ENCODE results near the gene CRTAC1.
A peak's percentile ranks its signal among the peaks of the same experiment; 100 is the strongest.

The CRTAC1 gene

DNA sequence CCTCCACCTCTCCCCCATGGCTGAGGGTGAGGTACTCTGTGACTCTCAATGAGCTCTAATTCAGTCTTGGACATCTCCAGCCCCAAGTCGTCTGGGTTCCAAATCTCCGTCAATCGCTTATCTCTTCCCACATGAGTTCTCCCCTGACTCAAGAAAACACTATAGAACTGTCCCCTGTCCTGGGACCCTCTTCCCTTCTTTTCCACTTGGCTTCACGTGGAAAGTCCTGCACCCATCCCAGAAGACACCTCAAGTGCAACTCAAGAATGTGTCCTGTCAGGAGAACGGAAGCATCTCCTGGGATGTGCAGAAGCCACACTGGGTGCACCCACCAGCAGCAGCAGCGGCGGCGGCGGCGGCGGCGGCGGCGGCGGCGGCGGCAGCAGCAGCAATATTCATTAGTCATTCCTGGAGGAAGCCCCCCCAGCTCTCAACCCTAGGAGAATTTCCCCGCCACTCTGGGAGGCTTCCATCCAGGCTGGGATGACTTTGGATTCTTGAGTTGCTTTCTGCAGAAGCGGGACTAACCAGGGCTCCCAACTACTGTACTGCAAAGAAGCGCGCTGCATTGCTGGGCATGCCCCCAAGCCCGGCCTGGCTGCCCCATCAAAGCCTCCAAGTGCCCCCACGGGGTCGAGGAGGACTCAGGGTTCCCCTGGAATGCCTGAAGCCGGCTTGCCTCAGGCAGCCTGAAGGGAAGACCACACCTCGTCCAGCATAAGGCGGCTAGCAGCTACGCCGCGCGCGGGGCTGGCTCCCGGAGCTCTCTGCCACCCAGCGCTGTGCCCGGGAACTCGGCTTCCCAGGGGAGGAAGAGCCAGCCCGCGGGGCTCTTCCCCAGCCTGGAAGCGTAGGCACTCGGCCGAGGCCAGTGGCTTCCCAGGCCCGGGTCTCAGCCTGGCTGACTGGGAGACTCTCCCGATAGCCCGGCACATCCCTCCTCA lies 1.0 kb downstream of the CRTAC1 start:
- peak; percentile 50 for DNase-seq (ENCODE audit: low spot score)

DNA sequence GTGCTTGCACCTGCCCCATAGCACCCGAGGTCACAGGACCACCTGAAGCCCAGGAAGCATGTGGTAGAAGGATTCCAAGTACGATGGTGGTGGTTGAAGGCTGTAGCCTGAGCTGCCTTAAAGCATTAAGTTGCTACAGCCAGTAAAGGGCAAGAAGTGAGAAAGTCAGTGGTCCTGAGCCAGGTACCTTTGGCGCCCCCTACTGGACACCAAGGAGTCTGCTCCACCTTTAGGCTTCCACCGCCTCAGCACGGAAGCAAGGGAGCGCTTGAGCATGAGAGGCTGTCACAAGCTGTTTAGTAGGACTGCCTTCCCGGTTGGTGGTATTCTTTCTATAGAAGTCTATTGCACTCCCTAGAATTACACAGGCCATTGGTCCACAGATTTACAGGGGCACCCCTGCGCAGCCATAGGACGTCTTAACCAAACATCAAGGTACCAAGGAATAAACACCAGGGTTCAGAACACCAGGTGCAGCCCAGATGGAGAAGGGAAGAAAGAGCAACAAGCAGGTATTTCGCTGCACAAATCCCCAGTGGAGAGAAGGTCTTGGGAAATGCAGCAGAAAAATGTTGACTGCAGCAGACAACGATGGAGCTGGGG lies 2.2 kb downstream of the CRTAC1 start:
- peak; percentile 68 for DNase-seq (ENCODE audit: low spot score)

DNA sequence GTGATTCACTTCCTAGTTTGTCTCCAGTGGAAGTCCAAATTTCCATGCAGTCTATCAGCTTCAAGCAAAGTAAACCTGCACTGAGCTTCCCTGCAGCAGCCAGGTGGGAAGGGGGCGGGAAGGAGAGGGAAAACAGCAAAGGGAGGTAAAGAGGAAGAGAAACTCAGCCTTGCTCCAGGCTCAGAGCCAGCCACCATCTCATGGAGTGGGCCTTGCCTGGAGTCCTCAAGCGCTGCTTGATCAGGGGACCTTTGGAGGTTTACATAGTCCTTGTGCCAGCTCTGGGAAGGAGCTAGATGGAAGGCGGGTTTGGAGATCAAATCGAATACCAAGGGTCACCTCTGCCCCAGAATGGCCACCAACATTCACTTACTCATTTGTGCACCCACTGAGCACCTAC lies 7.4 kb downstream of the CRTAC1 start:
- DNase-seq (ENCODE audit: low spot score) = no peak

DNA sequence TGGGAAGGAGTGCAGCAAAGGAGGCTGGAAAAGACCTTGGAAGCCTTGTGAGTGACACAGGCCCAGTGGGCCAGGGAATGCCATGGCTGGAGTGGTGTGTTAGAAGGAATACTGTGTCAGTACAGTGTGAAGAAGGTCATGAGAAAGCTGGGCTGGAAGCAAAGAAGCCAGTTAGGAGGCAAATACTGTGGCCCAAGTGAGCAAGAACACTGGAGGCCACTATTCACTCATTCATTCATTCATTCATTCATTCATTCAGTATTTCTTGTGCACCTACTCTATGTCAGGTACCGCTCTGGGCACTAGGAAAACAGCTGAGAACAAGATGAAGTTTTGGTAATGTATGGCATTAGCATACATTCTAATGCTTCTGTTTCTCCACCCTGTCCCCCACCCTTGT lies 9.6 kb downstream of the CRTAC1 start:
- DNase-seq (ENCODE audit: low spot score) = no peak

DNA sequence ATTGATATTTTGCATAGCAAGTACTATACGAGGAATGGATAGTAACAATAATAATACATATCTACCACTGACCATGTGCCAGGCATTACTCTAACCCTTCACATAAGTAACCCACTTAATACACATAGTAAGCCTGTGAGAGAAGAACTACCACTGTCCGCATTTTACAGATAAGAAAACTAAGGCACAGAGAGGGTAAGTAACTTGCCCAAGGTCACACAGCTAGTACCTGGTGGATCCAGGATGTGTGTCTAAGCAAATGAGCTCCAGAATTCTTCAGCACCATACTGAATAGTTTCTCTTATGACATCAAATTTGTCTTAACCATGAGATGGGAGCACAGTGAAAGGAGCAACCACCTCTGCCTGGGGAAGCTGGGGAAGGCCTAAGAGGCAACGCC lies 10.2 kb downstream of the CRTAC1 start:
- DNase-seq (ENCODE audit: low spot score) = no peak

DNA sequence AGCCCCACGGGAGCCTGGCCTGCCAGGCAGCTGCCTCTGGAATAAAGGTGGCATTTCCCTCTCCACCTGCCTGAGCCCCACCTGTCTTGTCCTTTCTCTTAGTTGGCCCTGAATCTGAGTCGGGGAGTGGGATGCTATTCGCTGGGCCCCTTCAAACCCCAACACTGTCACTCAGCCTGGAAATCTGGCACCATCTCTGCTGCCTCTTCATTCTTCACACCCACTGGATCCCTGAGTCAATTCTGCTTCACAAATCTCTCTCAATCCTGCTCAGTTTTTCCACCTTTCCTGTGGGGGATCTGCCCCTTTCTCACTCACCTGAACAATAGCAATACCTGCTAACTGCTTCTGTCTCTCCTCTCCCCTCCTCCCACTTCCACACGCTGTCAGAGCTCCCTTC lies 10.6 kb downstream of the CRTAC1 start:
- DNase-seq (ENCODE audit: low spot score) = no peak

DNA sequence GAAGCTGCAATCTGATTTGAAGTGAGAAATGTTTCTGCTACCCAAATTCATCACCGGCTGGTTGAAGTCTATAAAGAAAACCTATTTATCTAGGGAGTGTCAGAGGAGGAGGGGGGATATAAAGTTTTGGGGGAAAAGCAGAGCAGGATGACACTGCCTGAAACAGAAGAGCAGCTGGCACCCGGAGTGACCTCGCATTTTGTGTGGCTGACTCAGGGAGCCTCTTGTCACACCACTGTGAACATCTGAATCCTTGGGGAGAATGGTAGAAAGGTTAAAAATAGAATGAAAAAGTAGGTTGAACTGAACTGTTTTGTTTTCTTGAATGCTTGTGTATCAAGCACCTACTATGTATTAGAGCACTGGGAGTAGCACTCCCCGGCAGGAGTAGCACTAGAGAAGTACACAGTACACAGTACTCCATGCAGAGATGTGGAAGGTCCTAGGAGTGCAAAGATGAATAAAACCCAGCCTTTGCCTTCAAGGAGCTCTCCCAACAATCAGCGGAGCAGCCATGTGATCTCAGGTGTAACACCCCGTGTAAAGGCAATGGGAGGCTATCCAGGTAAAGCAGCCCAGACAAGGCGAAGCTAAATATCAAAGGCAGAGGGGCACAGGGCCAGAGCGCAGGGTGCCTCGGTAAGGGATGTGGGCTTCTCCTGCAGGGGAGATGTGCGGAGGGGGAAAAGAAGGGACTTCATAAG lies 13.5 kb downstream of the CRTAC1 start:
- DNase-seq (ENCODE audit: low spot score) = no peak

DNA sequence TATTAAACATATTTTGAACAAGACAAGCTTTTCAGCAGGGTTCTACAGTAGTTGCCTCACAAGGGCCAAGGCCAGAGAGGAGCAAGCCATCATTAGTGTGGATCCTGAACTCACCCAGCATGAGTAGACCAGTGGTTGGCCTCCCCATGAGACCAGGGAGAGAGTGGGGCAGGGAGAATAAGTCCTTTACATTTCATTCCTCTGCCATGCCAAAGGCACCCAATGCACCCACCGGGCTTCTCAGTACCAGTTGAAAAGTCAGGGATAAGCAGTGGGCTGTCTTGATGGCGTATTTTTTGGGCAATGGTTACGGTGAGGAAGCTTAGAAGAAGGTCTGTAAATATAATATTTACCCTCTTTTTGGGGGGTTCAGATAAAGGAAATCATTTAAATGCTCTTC lies 16.6 kb downstream of the CRTAC1 start:
- no peak for DNase-seq (ENCODE audit: low spot score)

DNA sequence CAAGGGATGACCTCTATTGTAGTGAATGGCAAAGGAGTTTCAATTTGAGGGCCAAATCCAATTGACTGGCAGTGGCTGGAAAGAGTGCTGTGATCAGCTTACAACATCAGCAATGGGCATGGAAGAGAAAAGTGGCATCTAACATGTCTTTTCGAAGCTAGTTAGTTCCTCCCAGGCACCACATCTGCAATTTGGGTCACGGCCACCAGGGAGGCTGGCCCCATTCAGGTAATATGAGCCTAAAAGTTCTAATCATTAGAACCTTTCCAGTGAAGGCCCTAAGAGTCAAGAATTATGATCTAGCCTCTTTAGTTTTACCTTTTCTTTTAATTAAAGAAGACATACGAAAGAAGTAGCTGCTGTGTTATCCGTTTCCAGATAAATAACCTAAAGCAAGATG lies 17.3 kb downstream of the CRTAC1 start:
- no peak for DNase-seq (ENCODE audit: low spot score)

DNA sequence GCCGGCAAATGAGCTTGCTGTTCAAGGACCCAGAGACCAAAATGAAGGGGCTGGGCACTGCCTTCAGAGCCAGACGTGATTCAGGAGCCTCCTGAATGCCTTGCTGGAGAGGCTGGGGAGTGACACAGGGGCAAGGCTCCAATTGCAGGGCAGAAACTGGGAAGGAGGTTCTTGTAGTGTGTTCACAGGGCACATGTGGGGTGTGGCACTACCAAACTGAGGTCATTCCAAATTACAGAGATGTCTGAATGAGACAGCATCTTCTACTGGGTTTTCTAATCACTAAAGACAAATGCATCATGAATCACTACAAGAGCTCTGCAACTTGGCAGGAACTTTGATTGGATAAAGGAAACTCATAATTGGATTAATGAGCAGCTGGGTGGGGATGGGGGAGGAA lies 17.8 kb downstream of the CRTAC1 start:
- DNase-seq (ENCODE audit: low spot score) = no peak

DNA sequence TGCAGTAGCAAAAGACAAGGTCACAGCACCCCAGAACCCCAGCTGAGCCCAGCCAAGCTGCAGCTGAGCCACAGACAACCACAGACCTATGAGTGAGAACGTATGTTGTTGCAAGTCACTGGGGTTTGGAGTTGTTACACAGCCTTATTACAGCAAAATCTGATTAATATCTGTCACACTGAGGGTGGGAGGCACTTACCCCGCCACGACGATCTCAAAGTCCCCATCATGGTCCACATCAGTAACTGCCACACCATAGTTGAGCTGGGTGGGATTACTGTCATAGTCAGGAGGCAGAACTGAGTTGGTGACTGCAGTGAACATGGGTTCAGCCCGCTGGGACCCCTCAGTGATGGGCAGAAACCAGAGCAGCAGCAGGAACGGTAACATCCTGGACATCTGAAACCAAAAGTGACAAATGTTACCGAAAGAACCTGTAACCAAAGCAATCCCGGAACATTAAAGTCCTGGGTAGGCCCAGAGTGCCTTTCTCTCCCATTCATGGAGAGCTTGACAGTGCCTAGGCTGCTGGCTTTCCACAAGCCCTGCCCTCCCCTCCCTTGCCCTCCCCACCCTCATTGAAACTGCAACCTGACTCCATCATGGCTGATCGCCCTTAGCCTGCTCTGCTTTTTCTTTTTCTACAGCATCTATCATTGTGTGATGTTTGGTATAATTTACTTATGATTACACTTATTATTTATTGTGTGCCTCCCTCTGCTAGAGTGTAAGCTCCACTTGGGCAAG lies 19.3 kb downstream of the CRTAC1 start:
- no peak for DNase-seq (ENCODE audit: low spot score)

DNA sequence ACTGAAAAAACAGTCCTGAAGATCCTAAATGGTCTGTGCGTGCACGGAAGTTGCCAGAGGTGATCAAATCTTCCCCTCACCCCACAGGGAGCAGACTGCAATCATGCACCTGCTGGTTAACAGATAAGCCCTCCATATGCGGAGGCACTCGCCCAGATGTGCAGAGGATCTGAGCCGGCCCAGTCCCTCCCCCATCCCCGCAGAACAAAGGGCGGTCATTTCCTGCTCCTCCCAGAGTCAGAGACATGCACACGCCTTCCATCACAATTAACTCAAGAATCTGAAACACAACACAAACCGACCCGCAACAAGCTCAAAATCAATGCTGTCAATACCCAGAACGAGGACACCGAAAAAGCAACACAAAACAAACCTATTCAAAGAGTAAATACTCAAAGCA lies 24.2 kb downstream of the CRTAC1 start:
- DNase-seq (ENCODE audit: low spot score) = no peak

DNA sequence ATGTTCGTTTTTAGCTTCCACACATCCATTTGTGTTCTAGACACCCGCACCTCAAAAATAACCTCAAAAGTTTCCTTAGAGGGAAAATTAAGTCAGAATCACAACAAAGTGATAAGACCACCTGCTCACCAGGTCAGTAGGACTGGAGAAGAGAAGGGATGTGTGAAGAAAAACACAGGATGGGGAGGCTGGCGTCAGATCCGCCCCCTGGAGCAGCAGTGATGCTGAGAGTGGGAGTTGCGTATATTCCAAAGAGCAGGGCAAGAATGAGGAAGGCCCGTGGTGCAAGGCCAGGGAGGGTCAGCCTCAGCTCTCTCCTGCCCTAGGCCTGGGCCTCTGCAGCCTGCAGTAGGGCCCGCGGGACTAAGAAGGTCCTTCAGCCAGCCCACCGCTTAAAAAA lies 28.7 kb downstream of the CRTAC1 start:
- no peak for DNase-seq (ENCODE audit: low spot score)

DNA sequence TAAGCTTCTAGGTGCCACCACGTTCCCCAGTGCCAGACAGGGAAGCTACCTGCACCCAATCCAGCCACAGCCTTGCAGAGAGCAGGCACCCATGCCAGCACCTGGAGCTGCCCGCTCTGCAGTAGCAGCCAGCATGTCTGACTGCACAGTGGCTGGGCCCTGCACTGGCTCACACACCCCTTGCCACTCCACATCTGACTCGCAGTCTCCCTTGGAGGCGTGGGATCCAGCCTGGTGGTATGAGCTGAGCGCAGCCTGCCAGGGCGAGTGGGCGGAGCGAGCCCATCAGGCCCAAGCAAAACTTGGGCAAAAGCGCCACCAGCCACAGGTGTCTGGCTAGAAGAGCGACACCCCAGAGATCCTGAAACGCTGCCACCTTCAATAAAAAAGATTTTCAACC lies 30.1 kb downstream of the CRTAC1 start:
- DNase-seq (ENCODE audit: low spot score) = no peak

DNA sequence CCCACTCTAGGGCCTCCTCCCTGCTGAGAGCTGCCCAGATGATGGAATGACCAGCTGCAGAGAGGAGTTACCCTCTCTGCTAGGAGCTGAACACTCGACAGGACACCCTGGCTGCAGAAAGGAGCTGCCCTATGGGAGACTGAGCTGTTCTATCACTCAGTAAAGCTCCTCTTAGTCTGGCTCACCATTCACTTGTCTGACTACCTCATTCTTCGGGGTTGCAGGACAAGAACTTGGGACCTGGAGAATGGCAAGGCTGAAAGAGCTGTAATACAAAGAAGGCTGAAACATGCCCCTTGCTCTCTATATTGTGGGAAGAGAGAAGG lies 30.5 kb downstream of the CRTAC1 start:
- no peak for DNase-seq (ENCODE audit: low spot score)

DNA sequence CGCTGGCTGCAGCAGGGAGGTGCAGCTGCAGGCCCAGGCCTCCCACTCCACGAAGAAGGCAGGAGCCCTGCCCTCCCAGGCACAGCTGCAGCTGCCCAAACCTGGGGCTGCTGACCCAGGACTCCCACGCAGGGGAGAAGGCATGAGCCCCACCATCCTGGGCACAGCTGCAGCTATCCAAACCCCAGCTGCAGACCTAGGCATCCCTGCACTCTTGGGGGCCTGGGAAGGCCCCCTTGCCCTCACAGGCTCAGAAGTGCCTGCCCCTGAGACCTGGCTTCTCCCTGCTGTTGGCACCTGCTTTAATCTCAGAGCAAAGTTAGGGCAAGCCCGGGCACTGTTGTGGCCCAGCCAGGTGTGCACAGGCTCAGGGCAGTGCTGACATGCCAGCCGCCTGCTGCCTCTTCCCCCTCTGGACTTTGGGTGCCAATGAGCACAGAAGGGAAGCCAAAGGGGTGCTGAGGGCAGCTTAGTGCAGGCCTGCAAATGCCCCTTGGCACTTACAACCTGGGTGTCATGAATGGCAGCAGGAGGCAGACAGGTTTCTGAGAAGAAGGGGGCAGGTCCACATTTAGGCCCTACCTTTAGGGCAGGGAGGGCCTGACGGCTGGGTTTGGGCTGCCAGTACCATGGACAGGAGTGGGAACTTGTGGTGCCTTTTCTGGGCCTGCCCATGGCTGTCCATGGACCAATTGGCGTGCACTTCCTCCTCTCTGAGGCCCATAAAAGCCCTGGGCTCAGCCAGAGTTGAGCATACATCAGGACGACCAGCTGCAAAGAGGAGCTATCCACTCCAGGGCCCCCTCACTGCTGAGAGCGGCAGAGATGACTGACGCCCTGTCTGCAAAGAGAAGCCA lies 31.1 kb downstream of the CRTAC1 start:
- no peak for DNase-seq (ENCODE audit: low spot score)

DNA sequence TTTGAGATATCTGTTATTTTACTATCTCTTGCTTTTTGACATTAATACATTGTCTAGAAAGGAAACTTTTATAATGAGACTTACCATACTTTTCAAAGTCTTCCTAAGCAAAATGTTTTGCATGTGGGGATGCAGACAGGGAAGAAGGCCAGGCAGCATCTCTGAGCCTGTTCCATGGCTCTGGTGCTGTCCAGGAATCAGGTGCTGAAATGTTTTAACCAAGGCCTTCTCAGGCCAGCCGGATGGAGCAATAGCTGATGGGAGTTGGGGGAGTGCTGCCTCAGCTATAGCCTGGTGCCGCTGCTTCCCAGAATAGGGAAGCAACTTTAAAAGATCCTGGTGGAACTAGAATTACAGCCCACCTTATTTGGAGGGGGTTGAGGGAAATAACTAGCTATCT lies 38.5 kb downstream of the CRTAC1 start:
- DNase-seq (ENCODE audit: low spot score) = no peak

DNA sequence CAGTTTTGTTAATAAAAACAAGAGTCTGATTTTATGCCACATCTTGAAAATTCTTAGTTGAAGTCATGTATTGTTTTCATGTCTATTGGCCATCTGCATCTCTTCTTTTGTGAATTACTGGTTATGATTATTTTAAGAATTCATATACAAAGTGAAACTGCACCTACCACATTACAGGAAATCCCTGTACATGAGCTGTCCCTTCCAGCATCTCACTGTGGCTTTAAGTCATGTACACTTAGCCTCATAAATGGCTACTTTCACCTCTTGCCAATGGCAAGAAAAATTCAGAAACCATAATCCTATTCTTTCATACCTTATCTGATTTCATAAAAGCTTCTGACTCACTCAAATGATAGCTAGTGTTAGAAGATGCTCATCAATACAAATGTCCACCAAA lies 48.6 kb downstream of the CRTAC1 start:
- DNase-seq (ENCODE audit: low spot score) = no peak

DNA sequence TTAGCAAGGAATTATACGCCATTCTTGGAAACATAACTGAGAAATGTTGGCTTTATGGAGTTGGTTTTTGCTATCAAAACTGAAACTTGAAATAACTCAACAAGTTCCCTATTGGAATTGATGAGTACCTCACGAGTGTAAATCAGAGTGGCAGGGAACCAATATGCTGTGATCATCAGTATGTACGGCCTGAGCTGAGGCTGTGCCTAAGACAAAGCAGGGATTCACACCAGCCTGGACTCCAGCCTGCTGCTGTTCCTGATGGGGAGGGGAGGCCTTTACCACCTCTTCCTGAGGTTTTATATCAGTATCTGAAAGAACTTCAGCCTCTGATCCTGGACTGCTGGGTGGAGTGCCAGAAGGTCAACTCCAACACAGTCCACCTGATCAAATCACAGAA lies 52.7 kb downstream of the CRTAC1 start:
- DNase-seq (ENCODE audit: low spot score) = no peak

DNA sequence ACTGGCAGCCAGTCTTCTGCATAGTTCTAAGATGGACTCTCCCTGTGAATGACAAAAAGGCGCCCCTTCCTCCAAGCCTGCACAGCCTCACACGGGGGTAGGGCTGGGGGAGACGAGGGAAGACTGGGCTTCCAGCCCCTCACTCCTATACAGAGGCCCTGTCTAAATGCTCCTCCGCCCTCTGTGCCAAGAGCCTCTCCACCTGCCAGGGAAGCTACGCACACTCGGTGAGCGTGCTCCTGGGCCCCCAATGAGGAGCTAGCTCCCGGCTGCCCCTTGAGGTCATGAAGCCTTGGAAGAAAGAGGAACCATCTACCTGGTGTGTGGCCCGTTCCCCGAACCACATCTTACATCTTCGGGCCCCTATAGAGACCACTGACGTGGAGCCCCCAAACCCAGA lies 54.8 kb downstream of the CRTAC1 start:
- no peak for DNase-seq (ENCODE audit: low spot score)

Data from D341Med (cell line).